Body of pancreas (tissue), 4 donors: Measurements from ENCODE around the gene ZNF805.

Experiments used
- POLR2A ChIP-seq, 3 donors: fragments of 450-650 bp; IDR thresholded peaks; one replicate each; pipeline ENCODE4 v1.6.1; 2016; ENCODE audit warnings: antibody characterized with exemption in 3 of 3, mild to moderate bottlenecking in 2 of 3
- TF ChIP-seq, protein P1 (sequence below), 7 experiments: fragments of 450-650 bp in 4 of 7; fragments of 200-600 bp in 3 of 7; sonication (generic) in 3 of 7; IDR thresholded peaks; one replicate each; pipeline ENCODE4 v1.5.1; 2016 to 2019; ENCODE audit warnings: antibody characterized with exemption in 7 of 7

DNA sequence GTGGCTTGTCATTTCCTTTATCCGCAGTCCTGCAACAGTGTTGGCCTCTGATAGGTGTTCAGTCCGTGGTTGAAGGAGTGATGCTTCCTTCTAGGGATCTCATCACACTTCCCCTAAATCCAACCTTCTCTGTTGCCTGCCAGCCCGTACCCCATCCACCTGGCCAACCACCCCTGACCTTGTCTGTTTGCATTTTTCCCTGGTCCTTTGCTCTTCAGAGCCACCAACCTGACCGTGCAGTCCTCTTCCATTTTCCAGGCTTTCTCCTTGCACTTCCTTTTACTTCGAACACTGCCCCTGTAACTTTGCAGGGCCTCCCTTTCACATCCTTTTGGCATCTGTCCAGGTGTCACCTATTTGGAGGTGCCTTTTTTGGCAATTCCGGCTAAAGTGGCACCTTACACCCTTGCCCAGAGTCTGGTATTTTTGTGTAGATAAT is 40.5 kb downstream of the ZNF805 start:
- TF ChIP-seq, protein P1, sequence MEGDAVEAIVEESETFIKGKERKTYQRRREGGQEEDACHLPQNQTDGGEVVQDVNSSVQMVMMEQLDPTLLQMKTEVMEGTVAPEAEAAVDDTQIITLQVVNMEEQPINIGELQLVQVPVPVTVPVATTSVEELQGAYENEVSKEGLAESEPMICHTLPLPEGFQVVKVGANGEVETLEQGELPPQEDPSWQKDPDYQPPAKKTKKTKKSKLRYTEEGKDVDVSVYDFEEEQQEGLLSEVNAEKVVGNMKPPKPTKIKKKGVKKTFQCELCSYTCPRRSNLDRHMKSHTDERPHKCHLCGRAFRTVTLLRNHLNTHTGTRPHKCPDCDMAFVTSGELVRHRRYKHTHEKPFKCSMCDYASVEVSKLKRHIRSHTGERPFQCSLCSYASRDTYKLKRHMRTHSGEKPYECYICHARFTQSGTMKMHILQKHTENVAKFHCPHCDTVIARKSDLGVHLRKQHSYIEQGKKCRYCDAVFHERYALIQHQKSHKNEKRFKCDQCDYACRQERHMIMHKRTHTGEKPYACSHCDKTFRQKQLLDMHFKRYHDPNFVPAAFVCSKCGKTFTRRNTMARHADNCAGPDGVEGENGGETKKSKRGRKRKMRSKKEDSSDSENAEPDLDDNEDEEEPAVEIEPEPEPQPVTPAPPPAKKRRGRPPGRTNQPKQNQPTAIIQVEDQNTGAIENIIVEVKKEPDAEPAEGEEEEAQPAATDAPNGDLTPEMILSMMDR (IDR thresholded peaks at IDR 0.05): no peak
- TF ChIP-seq POLR2A (IDR thresholded peaks at IDR 0.05): no peak
